ENCODE results near the gene CDKN1A.

Gene CDKN1A

DNA sequence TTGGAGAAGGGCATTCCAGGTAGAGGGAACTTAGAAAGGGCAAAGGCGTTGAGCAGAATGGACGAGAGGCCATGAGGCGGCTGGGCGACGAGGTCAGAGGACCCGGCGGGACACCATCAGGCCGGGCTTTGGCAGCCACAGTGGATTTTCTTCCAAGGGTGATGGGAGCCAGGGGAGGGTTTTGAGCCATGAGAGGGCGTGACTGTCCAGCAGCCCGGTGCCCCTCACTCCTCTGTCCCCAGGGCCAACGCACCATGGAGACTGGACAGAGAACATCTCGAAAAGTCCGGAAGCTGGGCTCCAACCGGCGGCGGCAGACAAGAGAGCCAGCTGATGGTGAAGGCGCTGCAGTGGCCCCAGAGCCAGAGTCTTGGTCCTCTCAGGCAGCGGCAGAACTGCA is 25.5 kb downstream of the CDKN1A start:
- CTCF ChIA-PET, result interaction anchor here (0.8 to 1.9 kb wide), 3 partner anchors 21 to 89 kb away, joined by 3 to 5 read pairs (median 4); no protein-coding TSS in a partner anchor

More for the DNA sequence above, 25.5 kb downstream of the CDKN1A start:
- H3K9me3 ChIP-seq (ENCODE audit: control insufficient read depth, insufficient read depth, low read depth, low read length), result no peaks in the 10 kb centered on the region
- no peaks in the 10 kb centered on the region for H3K36me3 ChIP-seq (ENCODE audit: control insufficient read depth in 2 of 2, insufficient read depth in 1 of 2, low read length in 2 of 2)
- H3K4me3 ChIP-seq (ENCODE audit: low read depth, low read length), result no peak overlapping the region
- TF ChIP-seq, protein P1, sequence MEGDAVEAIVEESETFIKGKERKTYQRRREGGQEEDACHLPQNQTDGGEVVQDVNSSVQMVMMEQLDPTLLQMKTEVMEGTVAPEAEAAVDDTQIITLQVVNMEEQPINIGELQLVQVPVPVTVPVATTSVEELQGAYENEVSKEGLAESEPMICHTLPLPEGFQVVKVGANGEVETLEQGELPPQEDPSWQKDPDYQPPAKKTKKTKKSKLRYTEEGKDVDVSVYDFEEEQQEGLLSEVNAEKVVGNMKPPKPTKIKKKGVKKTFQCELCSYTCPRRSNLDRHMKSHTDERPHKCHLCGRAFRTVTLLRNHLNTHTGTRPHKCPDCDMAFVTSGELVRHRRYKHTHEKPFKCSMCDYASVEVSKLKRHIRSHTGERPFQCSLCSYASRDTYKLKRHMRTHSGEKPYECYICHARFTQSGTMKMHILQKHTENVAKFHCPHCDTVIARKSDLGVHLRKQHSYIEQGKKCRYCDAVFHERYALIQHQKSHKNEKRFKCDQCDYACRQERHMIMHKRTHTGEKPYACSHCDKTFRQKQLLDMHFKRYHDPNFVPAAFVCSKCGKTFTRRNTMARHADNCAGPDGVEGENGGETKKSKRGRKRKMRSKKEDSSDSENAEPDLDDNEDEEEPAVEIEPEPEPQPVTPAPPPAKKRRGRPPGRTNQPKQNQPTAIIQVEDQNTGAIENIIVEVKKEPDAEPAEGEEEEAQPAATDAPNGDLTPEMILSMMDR (tag by site-specific recombination; IDR thresholded peaks at IDR 0.05), result no peak
- TF ChIP-seq ZNF18 (tag by site-specific recombination; IDR thresholded peaks at IDR 0.05) (no peak), ZNF561 (tag by site-specific recombination; IDR thresholded peaks at IDR 0.05; ENCODE audit: borderline replicate concordance) (no peak), ZNF184 (tag by site-specific recombination; IDR thresholded peaks at IDR 0.05) (no peak), ZFP41 (tag by site-specific recombination; IDR thresholded peaks at IDR 0.05; ENCODE audit: borderline replicate concordance) (no peak), TRIM28 (IDR thresholded peaks at IDR 0.05; ENCODE audit: borderline replicate concordance, low read length) (no peak), YY2 (tag by site-specific recombination; IDR thresholded peaks at IDR 0.05) (no peak), ZBTB7A (tag by site-specific recombination; IDR thresholded peaks at IDR 0.05; ENCODE audit: low read depth) (no peak), GFI1B (tag by site-specific recombination; IDR thresholded peaks at IDR 0.05) (no peak), ZNF701 (tag by site-specific recombination; IDR thresholded peaks at IDR 0.05) (no peak), ZNF221 (tag by site-specific recombination; IDR thresholded peaks at IDR 0.05; ENCODE audit: borderline replicate concordance) (no peak), ZNF549 (tag by site-specific recombination; IDR thresholded peaks at IDR 0.05) (no peak), ZNF645 (tag by site-specific recombination; IDR thresholded peaks at IDR 0.05) (no peak), ZNF175 (tag by site-specific recombination; IDR thresholded peaks at IDR 0.05) (no peak)
- TF ChIP-seq, protein P2, sequence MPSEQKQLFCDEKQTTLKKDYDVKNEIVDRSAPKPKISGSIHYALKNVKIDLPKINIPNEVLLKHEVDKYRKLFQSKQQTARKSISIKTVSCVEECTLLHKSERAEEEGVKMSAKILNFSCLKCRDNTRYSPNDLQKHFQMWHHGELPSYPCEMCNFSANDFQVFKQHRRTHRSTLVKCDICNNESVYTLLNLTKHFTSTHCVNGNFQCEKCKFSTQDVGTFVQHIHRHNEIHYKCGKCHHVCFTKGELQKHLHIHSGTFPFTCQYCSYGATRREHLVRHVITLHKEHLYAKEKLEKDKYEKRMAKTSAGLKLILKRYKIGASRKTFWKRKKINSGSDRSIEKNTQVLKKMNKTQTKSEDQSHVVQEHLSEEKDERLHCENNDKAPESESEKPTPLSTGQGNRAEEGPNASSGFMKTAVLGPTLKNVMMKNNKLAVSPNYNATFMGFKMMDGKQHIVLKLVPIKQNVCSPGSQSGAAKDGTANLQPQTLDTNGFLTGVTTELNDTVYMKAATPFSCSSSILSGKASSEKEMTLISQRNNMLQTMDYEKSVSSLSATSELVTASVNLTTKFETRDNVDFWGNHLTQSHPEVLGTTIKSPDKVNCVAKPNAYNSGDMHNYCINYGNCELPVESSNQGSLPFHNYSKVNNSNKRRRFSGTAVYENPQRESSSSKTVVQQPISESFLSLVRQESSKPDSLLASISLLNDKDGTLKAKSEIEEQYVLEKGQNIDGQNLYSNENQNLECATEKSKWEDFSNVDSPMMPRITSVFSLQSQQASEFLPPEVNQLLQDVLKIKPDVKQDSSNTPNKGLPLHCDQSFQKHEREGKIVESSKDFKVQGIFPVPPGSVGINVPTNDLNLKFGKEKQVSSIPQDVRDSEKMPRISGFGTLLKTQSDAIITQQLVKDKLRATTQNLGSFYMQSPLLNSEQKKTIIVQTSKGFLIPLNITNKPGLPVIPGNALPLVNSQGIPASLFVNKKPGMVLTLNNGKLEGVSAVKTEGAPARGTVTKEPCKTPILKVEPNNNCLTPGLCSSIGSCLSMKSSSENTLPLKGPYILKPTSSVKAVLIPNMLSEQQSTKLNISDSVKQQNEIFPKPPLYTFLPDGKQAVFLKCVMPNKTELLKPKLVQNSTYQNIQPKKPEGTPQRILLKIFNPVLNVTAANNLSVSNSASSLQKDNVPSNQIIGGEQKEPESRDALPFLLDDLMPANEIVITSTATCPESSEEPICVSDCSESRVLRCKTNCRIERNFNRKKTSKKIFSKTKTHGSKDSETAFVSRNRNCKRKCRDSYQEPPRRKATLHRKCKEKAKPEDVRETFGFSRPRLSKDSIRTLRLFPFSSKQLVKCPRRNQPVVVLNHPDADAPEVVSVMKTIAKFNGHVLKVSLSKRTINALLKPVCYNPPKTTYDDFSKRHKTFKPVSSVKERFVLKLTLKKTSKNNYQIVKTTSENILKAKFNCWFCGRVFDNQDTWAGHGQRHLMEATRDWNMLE (tag by site-specific recombination; conservative IDR thresholded peaks at IDR 0.05; ENCODE audit: low read depth), result no peak
- H3K4me1 ChIP-seq (ENCODE audit: control insufficient read depth, insufficient read depth, low read length), result no peaks in the 10 kb centered on the region
- POLR2A ChIA-PET, result no interaction called here
- no peak overlapping the region for H3K27ac ChIP-seq (ENCODE audit: extremely low read depth, low read depth, low read length)
